GM21529 (cell line): ENCODE results near the gene LRIT1.

Experiments
- ATAC-seq: cut with Tn5 transposase; IDR thresholded peaks from one replicate; pipeline ENCODE4 v1.9.1; 2021; ENCODE audit not compliant: unreplicated experiment

The LRIT1 gene

DNA sequence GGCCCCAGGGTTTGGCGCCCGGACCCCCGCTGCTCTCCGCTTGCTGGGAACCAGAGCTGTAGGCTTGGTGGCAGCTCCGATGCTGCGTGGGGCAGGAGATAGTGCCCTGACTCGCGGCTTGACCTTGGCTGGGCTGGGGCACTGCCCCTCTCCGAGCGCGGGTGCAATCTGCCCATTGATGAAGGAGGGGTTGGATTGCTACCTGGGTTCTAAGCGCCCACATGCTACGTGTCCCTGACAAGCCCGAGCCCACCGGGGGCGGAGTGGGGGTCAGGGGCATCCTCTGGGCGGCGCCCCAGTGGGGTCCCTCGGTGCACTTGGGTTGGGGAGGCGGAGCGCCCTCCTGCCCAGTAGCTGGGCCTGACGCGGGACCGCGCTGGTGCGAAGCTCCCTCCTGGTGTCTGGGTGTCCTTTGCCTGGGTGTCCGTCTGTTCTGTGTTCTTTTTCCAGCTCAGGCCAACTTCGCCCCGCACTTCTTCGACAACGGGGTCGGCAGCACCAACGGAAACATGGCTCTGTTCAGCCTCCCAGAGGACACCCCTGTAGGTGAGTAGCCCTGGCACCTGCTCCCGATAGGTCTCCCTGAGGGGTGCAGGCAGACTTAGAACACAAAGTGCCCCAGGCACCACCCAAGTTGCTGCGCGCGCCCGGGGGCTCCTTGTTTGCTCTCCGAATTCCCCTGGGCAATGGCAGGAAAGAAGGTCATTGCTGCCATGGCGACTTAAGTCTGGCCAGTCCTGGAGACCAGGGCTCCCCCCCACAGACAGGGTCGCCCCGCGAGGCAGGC lies 46.1 kb downstream of the LRIT1 start:
- ATAC-seq, result no peak

DNA sequence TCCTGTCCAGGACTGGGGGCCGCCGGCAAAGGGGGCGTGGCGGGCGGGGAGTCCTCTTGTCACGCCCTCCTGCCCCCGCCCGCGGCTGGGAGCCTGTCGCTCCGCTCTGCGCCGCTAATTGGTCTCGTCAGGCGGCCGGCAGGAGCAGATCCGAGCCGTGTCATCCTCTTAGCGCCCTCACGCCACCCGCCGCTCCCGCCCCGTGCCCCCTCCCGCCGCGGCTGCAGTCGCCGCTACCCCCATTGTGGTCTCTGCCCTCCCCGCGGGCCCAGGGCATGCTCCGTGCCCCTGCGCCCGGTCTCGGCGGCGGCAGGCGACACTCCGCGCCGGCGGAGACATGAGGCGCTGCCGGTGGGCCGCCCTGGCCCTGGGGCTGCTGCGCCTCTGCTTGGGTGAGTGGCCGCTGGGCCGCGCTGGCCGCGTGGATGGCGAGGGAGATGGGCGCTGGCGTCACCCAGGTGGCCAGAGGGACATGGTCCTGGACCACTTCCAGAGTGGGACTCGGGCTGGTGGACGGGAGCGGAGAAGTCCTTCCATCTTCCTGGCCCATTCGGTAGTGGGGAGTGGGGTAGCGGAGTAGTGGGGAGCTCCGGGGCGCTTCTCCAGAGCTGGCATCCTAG lies 46.8 kb downstream of the LRIT1 start, which contains the start of gene CDHR1:
TSS of gene CDHR1 (plus strand) at position 114 of the 620 bp plus-strand sequence. CDS start at position 338, 224 bp downstream.
- peak; percentile 84 for ATAC-seq

DNA sequence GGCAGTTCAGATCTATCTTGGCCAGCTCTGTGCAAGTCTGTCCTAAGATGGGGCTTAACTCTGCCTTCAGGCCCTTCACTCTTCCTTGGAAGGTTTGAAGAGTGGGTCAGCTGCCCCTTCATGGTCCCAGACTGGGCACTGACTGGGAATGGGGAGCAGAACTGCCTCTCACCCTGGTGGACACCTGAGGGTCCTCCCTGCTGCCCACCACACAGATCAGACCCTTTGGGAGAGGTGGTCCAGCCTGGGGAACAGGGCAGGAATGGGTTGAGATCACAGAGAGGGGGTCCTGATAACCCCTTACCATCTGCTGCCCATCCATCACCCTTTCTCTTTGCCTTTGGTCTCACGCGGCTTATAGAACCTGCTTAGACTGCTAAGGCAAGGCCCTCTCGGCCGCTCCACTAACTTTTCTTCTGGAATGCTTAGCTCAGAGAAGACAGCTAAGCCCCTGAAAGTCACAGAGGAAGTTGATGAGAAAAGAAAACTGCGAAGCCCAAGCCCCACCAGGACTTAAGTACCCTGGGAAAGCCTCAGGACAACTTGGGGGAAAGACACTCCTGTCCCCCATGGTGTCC lies 47.4 kb downstream of the LRIT1 start:
- no peak for ATAC-seq

DNA sequence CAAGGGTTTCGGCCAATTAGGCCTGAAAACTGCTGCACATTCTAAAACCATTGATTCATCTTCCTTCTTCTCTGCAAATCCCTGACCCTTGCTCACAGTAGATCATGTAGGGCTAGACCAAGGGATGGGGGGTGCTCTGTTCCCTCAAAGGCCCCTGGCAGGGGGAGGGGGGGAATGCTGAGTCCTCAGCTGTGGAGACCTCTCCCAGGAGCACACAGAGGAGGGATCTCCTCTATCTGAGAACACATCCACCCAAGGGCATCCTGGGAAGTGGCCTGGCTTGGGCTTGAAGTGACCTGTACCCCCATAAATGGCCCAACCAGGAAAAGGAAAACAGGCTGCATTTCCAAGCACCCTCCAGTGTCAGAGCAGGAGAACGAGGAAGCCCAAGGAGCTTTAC lies 48.0 kb downstream of the LRIT1 start:
- no peak for ATAC-seq

DNA sequence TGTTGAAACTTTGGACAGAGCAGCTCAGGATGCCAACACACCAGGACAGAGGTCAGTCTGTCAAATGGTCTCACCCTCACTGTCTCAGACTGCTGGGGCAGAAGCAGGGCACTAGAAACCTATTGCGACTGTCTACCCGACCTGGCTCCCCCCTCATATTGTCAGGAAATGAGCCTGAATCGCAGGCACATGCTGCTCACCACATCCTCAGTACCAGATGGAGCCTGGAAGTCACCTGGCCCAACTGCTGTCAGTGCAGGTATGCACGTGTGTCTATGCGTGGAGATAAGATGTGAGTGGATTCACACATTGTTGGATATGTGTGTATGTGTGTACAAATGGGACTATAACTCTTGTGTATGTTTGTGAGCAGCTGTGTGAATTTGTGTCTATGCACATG lies 50.2 kb downstream of the LRIT1 start:
- ATAC-seq, result no peak

DNA sequence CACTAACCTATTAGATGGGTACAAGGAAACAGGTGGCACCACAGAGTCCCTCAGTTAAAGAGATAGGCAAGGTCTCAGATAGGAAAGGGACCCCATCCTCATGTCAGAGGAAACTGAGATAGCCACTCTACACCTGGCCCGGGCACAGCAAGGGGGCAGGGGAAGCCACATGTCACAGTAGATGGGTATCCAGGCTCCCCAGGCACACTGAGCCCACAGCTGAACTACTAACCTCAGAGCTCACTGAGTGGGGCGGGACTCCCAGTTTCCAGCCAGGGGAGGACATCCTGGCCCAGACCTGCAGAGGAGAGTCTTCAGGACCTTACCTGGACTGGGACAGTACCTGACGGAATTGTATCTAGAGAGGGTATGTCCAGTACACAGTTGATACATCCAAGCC lies 50.7 kb downstream of the LRIT1 start:
- ATAC-seq, result no peak

DNA sequence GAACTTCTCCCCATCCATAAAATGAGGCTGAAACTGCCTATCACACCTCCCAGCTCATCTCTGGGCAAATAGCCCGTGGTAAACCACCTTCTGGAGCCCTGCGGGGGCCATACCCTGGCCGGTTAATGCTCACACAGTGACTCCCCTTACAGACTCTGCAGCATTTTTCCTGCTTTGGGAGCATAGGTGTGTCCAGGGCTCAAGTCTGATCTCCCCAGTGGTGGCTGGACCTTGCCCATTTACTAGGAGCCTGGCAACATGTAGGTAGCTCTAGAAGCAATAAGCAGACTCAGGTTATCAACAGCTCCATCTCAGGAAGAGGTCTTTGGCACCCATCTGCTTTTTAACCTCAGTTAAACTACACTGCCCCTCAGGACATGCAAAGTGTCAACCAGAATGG lies 52.5 kb downstream of the LRIT1 start:
- no peak for ATAC-seq

DNA sequence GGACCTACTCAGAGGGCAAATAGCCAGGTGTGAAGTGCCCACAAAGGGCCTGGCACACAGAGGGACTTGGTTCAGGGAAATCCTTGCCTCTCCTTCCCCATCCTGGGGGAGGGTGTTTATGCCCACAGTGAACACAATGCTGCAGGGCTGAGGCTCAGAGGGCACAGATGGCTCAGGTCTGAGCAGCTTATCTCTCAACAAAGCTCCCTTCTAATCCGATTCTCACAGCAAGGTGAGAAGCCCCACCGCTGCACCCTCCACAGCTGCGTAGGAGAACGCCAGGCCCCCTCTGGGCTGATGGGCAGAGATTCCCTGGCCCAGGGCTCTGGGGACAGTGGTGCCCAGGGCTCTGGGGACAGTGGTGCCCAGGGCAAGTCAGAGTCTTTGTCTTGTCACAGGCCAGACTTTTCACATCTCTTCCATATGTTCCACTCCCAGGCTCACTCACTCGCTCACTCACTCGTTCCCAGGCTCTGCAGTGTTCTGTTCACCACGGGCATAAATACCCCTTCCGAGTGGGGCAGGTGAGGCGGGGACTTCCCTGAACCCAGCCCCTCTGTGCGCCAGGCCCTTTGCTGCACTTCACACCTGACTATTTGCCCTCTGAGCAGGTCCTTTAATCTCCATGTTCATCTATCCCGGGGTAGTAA lies 55.7 kb downstream of the LRIT1 start:
- no peak for ATAC-seq

DNA sequence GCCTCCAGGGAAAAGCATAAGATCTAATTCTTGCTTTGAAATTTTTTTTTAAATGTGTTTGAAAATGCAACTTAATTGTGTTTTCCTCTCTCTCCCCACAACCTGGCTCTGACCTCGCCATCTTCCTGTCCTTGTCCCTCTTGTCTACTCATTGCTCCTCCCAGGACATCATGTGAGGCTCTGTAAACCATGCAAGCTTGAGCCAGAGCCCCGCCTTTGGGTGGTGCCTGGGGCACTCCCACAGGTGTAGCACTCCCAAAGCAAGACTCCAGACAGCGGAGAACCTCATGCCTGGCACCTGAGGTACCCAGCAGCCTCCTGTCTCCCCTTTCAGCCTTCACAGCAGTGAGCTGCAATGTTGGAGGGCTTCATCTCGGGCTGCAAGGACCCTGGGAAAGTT lies 56.8 kb downstream of the LRIT1 start:
- ATAC-seq, result peak; percentile 57

DNA sequence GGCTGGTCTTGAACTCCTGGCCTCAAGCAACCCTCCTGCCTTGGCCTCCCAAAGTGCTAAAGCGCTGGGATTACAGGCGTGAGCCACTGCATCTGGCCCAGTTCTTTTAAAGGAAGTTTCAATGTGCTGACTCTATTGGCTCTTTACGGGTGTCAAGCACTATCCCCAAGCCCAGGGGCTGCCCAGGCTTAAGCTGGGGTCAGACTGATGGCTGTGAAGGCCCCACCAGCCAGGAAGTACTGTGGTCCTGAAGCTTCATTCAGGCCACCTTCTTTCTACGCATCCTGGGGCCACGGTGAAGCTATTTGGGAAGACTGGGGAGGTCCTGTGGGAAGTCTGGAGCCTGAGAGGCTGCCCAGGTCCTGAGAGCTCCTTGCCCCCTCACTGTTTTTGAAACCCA lies 59.7 kb downstream of the LRIT1 start:
- no peak for ATAC-seq
